Stimulated activated CD4-positive, alpha-beta T cell treated with anti-CD3 and anti-CD28 coated beads, TNF-alpha, amount 100 ng/mL, for 24 hours (primary cell): ENCODE results near the gene UPF1.
"Not testable (repeated sequence)": the region's sequence is repeated elsewhere in the genome, so short reads cannot be mapped to it uniquely, and the experiment has no call there.

Experiments used
- DNase-seq, 3 experiments: peaks; one replicate each; pipeline ENCODE4 v3.0.0-alpha.2; 2020; ENCODE audit warnings: low read depth in 3 of 3

UPF1 gene

GRCh38 chr19:18898607-18899408 lies 67.0 kb downstream of the UPF1 start:
- DNase-seq = no peak

GRCh38 chr19:18899624-18900560 lies 68.1 kb downstream of the UPF1 start:
- DNase-seq = no peak

GRCh38 chr19:18900700-18901481 lies 69.1 kb downstream of the UPF1 start:
- no peak for DNase-seq

- no peak for DNase-seq
Observed at GRCh38 chr19:18901491-18901890, 69.7 kb downstream of the UPF1 start.

GRCh38 chr19:18902519-18902918 lies 70.8 kb downstream of the UPF1 start:
- DNase-seq = not testable (repeated sequence)

- DNase-seq = no peak
Observed at GRCh38 chr19:18903156-18904037, 71.6 kb downstream of the UPF1 start.

- DNase-seq = no peak
Observed at GRCh38 chr19:18904334-18905057, 72.7 kb downstream of the UPF1 start.

- DNase-seq = no peak
Observed at GRCh38 chr19:18905058-18905456, 73.3 kb downstream of the UPF1 start.

GRCh38 chr19:18905513-18906236 lies 73.9 kb downstream of the UPF1 start:
- DNase-seq = no peak

GRCh38 chr19:18906605-18907519 lies 75.1 kb downstream of the UPF1 start:
- no peak for DNase-seq

- no peak for DNase-seq
Observed at GRCh38 chr19:18908917-18909619, 77.3 kb downstream of the UPF1 start.

GRCh38 chr19:18910010-18910409 lies 78.3 kb downstream of the UPF1 start:
- no peak for DNase-seq

GRCh38 chr19:18910801-18911436 lies 79.2 kb downstream of the UPF1 start:
- DNase-seq = no peak

- no peak for DNase-seq
Observed at GRCh38 chr19:18912933-18913332, 81.2 kb downstream of the UPF1 start.

- DNase-seq = no peak
Observed at GRCh38 chr19:18913466-18913865, 81.7 kb downstream of the UPF1 start.

GRCh38 chr19:18915639-18916038 lies 83.9 kb downstream of the UPF1 start:
- DNase-seq = no peak

GRCh38 chr19:18917593-18917992 lies 85.8 kb downstream of the UPF1 start:
- not testable (repeated sequence) for DNase-seq
